HG02642 (cell line): ENCODE results near the gene COL6A5.
"Not testable (repeated sequence)": the region's sequence is repeated elsewhere in the genome, so short reads cannot be mapped to it uniquely, and the experiment has no call there.

ENCODE experiments used
- ATAC-seq: cut with Tn5 transposase; IDR thresholded peaks from one replicate; pipeline ENCODE4 v1.9.1; 2021; ENCODE audit warnings: mild to moderate bottlenecking; ENCODE audit not compliant: unreplicated experiment, poor library complexity

COL6A5 gene

GRCh38 chr3:130345487-130346079 is at the start of gene COL6A5:
Gene COL6A5 (plus strand): TSS chr3:130345672. CDS start chr3:130373639, 27,967 bp downstream.
- ATAC-seq = no peak

GRCh38 chr3:130299531-130299930 is 45.9 kb upstream of the COL6A5 start:
- no peak for ATAC-seq

GRCh38 chr3:130300888-130301287 is 44.6 kb upstream of the COL6A5 start:
- ATAC-seq = no peak

- ATAC-seq = no peak
Observed at GRCh38 chr3:130310109-130310508, 35.4 kb upstream of the COL6A5 start.

GRCh38 chr3:130312374-130312773 is 33.1 kb upstream of the COL6A5 start:
- ATAC-seq = no peak

GRCh38 chr3:130316169-130316568 is 29.3 kb upstream of the COL6A5 start:
- no peak for ATAC-seq

- ATAC-seq = no peak
Observed at GRCh38 chr3:130323503-130323902, 22.0 kb upstream of the COL6A5 start.

GRCh38 chr3:130340766-130341165 is 4.7 kb upstream of the COL6A5 start:
- ATAC-seq = no peak

- no peak for ATAC-seq
Observed at GRCh38 chr3:130341388-130341787, 4.1 kb upstream of the COL6A5 start.

GRCh38 chr3:130341882-130342281 is 3.6 kb upstream of the COL6A5 start:
- no peak for ATAC-seq

GRCh38 chr3:130342821-130343661 is 2.4 kb upstream of the COL6A5 start:
- no peak for ATAC-seq

GRCh38 chr3:130348258-130348657 is 2.8 kb downstream of the COL6A5 start:
- not testable (repeated sequence) for ATAC-seq

- ATAC-seq = no peak
Observed at GRCh38 chr3:130354430-130354829, 9.0 kb downstream of the COL6A5 start.

GRCh38 chr3:130374033-130374432 is 28.6 kb downstream of the COL6A5 start:
- no peak for ATAC-seq

GRCh38 chr3:130374908-130375307 is 29.4 kb downstream of the COL6A5 start:
- ATAC-seq = no peak

GRCh38 chr3:130377960-130378676 is 32.6 kb downstream of the COL6A5 start:
- ATAC-seq = no peak

GRCh38 chr3:130378677-130379191 is 33.3 kb downstream of the COL6A5 start:
- ATAC-seq = no peak

- no peak for ATAC-seq
Observed at GRCh38 chr3:130379274-130379673, 33.8 kb downstream of the COL6A5 start.

- ATAC-seq = no peak
Observed at GRCh38 chr3:130380398-130380797, 34.9 kb downstream of the COL6A5 start.

- no peak for ATAC-seq
Observed at GRCh38 chr3:130383424-130383823, 38.0 kb downstream of the COL6A5 start.

- no peak for ATAC-seq
Observed at GRCh38 chr3:130384476-130385025, 39.1 kb downstream of the COL6A5 start.
